Prostate gland (tissue), 2 donors: ENCODE results near the gene GPR18. TPM values are rescaled to one million over a fixed set of nuclear protein-coding genes. Genes with fewer than 3 reads are reported as not detected.

ENCODE experiments used
- DNase-seq: peaks from one replicate; pipeline ENCODE4 v3.0.0-alpha.2; 2019; ENCODE audit warnings: low spot score
- H3K27ac ChIP-seq, 2 donors: fragments of 200-600 bp; sonication (generic); 2 replicates each; pipeline ENCODE4 v1.5.1; 2017 to 2019
- H3K27me3 ChIP-seq: fragments of 200-600 bp; sonication (generic); replicated peaks from 2 replicates; pipeline ENCODE4 v1.5.1; 2019; ENCODE audit not compliant: insufficient read depth
- H3K36me3 ChIP-seq, 2 donors: fragments of 200-600 bp; sonication (generic); 1 replicate in 1 of 2; 2 replicates in 1 of 2; pipeline versions ENCODE4 v1.5.1 to v1.8.1; 2017 to 2019
- H3K4me1 ChIP-seq: fragments of 200-600 bp; sonication (generic); replicated peaks from 2 replicates; pipeline ENCODE4 v1.5.1; 2019
- H3K4me3 ChIP-seq, 2 donors: fragments of 200-600 bp; sonication (generic); 2 replicates each; pipeline ENCODE4 v1.5.1; 2017 to 2019
- H3K9me3 ChIP-seq: fragments of 200-600 bp; sonication (generic); 2 replicates; pipeline ENCODE4 v1.5.1; 2017
- CTCF ChIP-seq, 4 experiments: fragments of 200-600 bp in 2 of 4; fragments of 450-650 bp in 2 of 4; sonication (generic) in 2 of 4; IDR thresholded peaks; 1 replicate in 3 of 4; 2 replicates in 1 of 4; pipeline ENCODE4 v1.5.1; 2016 to 2019; ENCODE audit warnings: antibody characterized with exemption in 4 of 4, mild to moderate bottlenecking in 2 of 4, moderate library complexity in 2 of 4
- POLR2A ChIP-seq: fragments of 450-650 bp; IDR thresholded peaks from one replicate; pipeline ENCODE4 v1.6.1; 2016; ENCODE audit warnings: antibody characterized with exemption, mild to moderate bottlenecking
- POLR2AphosphoS5 ChIP-seq: sonication (generic); formaldehyde crosslinking; IDR thresholded peaks from one replicate; pipeline ENCODE4 v1.6.1; 2017; ENCODE audit warnings: antibody characterized with exemption
- WGBS: methylation state at CpG from one replicate; pipeline ENCODE4 v1.1.5; 2018; 5-methylcytosine and 5-hydroxymethylcytosine counted together
- intact Hi-C: fragments of 100-400 bp; cut with DNase I; formaldehyde crosslinking; loops from one replicate; pipeline ENCODE4 v1.14.2; 2022
- total RNA-seq, 2 donors: library from RNA; depleted of rRNA; stranded (reverse); fragments of >200 nt; gene quantifications; one replicate each; pipeline ENCODE4 v1.1.0, GENCODE V29; 2016

The GPR18 gene
- total RNA-seq, 2 donors from 2014 or later: 1.4 TPM; not detected in 1

- 29% methylated on average over 3 of the region's 3 CpGs for WGBS
- Histone ChIP-seq H3K27me3 (no peaks in the 10 kb centered on the region), H3K9me3 (no peaks in the 10 kb centered on the region), H3K4me1 (no peaks in the 10 kb centered on the region), H3K27ac (no peak overlapping the region), H3K36me3 (no peaks in the 10 kb centered on the region), H3K4me3 (no peak overlapping the region)
- DNase-seq: no peak
- intact Hi-C loops: loop anchor here (2.0 kb wide), 1 partner anchor 89 kb away; no protein-coding TSS in a partner anchor
- no peak for TF ChIP-seq POLR2A
- peak in 3 of 4 experiments; percentile 62 to 67 (median 63) for TF ChIP-seq CTCF (IDR thresholded peaks at IDR 0.05)
- peak; percentile 17 for TF ChIP-seq POLR2AphosphoS5
Measured at GRCh38 chr13:99265821-99266426, 7.7 kb upstream of the GPR18 start.

GRCh38 chr13:99265162-99265800 lies 7.1 kb upstream of the GPR18 start:
- TF ChIP-seq POLR2AphosphoS5: no peak
- TF ChIP-seq POLR2A: no peak
- TF ChIP-seq CTCF (IDR thresholded peaks at IDR 0.05): no peak
- WGBS: 79% methylated on average over 8 of the region's 8 CpGs

GRCh38 chr13:99264051-99264450 lies 5.9 kb upstream of the GPR18 start:
- H3K36me3 ChIP-seq: no peaks in the 10 kb centered on the region
- WGBS: 45% methylated on average over 1 of the region's 1 CpG
- no peak for DNase-seq
- no peak overlapping the region for H3K4me3 ChIP-seq
- H3K27ac ChIP-seq: no peak overlapping the region
- H3K27me3 ChIP-seq: no peaks in the 10 kb centered on the region
- intact Hi-C loops: loop anchor here (2.0 kb wide), 1 partner anchor 87 kb away; no protein-coding TSS in a partner anchor
- TF ChIP-seq CTCF (IDR thresholded peaks at IDR 0.05) (no peak), POLR2AphosphoS5 (no peak), POLR2A (no peak)
- no peaks in the 10 kb centered on the region for H3K4me1 ChIP-seq
- H3K9me3 ChIP-seq: no peaks in the 10 kb centered on the region

More at GRCh38 chr13:99265162-99265800, 7.1 kb upstream of the GPR18 start:
- intact Hi-C loops: loop anchor here (2.0 kb wide), 1 partner anchor 88 kb away; no protein-coding TSS in a partner anchor
- DNase-seq: no peak
- Histone ChIP-seq H3K27ac (no peak overlapping the region), H3K4me1 (no peaks in the 10 kb centered on the region), H3K27me3 (no peaks in the 10 kb centered on the region), H3K9me3 (no peaks in the 10 kb centered on the region), H3K4me3 (no peak overlapping the region), H3K36me3 (no peaks in the 10 kb centered on the region)

GRCh38 chr13:99263126-99263785 lies 5.1 kb upstream of the GPR18 start:
- H3K27ac ChIP-seq: no peak overlapping the region

More at GRCh38 chr13:99263126-99263785, 5.1 kb upstream of the GPR18 start:
- no peaks in the 10 kb centered on the region for H3K4me1 ChIP-seq
- intact Hi-C loops: no loop called here
- H3K27me3 ChIP-seq: no peaks in the 10 kb centered on the region
- no peaks in the 10 kb centered on the region for H3K36me3 ChIP-seq
- DNase-seq: no peak
- no peaks in the 10 kb centered on the region for H3K9me3 ChIP-seq
- no peak overlapping the region for H3K4me3 ChIP-seq
- no peak for TF ChIP-seq POLR2A
- no peak for TF ChIP-seq POLR2AphosphoS5
- no peak for TF ChIP-seq CTCF (IDR thresholded peaks at IDR 0.05)
- WGBS: 74% methylated on average over 7 of the region's 7 CpGs
